OCI-LY1 (cell line): Measurements from ENCODE around the gene SLIT3.

Source experiments
- H2AFZ ChIP-seq: fragments of 200-600 bp; sonication (generic), shearing (Covaris generic); 2 replicates; pipeline ENCODE4 v1.6.0; 2014; ENCODE audit warnings: antibody characterized with exemption, mild to moderate bottlenecking, low read length
- H3F3A ChIP-seq: fragments of 200-600 bp; sonication (generic), shearing (Covaris generic); 2 replicates; pipeline ENCODE4 v1.6.0; 2014; ENCODE audit warnings: mild to moderate bottlenecking, antibody characterized with exemption, low read length, moderate library complexity; ENCODE audit not compliant: insufficient read depth
- H3K27ac ChIP-seq: fragments of 200-600 bp; sonication (generic); 2 replicates; pipeline ENCODE4 v1.5.1; 2014; ENCODE audit warnings: low read length, mixed run types, mild to moderate bottlenecking, low read depth; ENCODE audit not compliant: poor library complexity, severe bottlenecking
- H3K27me3 ChIP-seq: fragments of 200-600 bp; sonication (generic); 2 replicates; pipeline ENCODE4 v1.6.0; 2014; ENCODE audit warnings: antibody characterized with exemption, mild to moderate bottlenecking, low read length, moderate library complexity; ENCODE audit not compliant: insufficient read depth
- H3K36me3 ChIP-seq: fragments of 200-600 bp; sonication (generic); 2 replicates; pipeline ENCODE4 v1.6.1; 2014; ENCODE audit warnings: mild to moderate bottlenecking, antibody characterized with exemption, low read length, moderate library complexity, mixed read lengths; ENCODE audit not compliant: insufficient read depth
- H3K4me1 ChIP-seq: fragments of 200-600 bp; sonication (generic); 2 replicates; pipeline ENCODE4 v1.5.1; 2014; ENCODE audit warnings: mild to moderate bottlenecking, low read length, moderate library complexity; ENCODE audit not compliant: insufficient read depth, severe bottlenecking
- H3K4me2 ChIP-seq: fragments of 200-600 bp; sonication (generic), shearing (Covaris generic); 2 replicates; pipeline ENCODE4 v1.6.1; 2014; ENCODE audit warnings: low read length
- H3K4me3 ChIP-seq: fragments of 200-600 bp; sonication (generic); 2 replicates; pipeline ENCODE4 v1.5.1; 2014; ENCODE audit warnings: low read length, low read depth, mild to moderate bottlenecking, mixed read lengths; ENCODE audit not compliant: poor library complexity, severe bottlenecking
- H3K79me2 ChIP-seq: fragments of 200-600 bp; shearing (Covaris generic); 2 replicates; pipeline ENCODE4 v1.6.1; 2016; ENCODE audit warnings: mixed run types, low read length, mixed read lengths; ENCODE audit not compliant: insufficient read depth
- H3K9ac ChIP-seq: fragments of 200-600 bp; sonication (generic), shearing (Covaris generic); 2 replicates; pipeline ENCODE4 v1.6.1; 2014; ENCODE audit warnings: mild to moderate bottlenecking, low read length, mixed read lengths
- H3K9me2 ChIP-seq: fragments of 200-600 bp; sonication (generic), shearing (Covaris generic); 2 replicates; pipeline ENCODE4 v1.6.1; 2014; ENCODE audit warnings: low read depth, mild to moderate bottlenecking, low read length, mixed read lengths
- H3K9me3 ChIP-seq: fragments of 200-600 bp; shearing (Covaris generic); 2 replicates; pipeline ENCODE4 v1.6.1; 2014; ENCODE audit warnings: low read length, mixed read lengths
- H4K20me1 ChIP-seq: fragments of 200-600 bp; sonication (generic), shearing (Covaris generic); 2 replicates; pipeline ENCODE4 v1.6.0; 2016; ENCODE audit warnings: mild to moderate bottlenecking, low read length; ENCODE audit not compliant: insufficient read depth
- EZH2 ChIP-seq: fragments of 200-600 bp; sonication (generic), shearing (Covaris generic); IDR thresholded peaks from 2 replicates; pipeline ENCODE4 v1.8.0; 2017; ENCODE audit warnings: borderline replicate concordance, mixed run types, mild to moderate bottlenecking, antibody characterized with exemption, low read length, moderate library complexity, mixed read lengths
- TF ChIP-seq, protein P1 (sequence below): fragments of 200-600 bp; sonication (generic), shearing (Covaris generic); IDR thresholded peaks from 2 replicates; pipeline ENCODE4 v1.5.1; 2017; ENCODE audit warnings: mild to moderate bottlenecking, antibody characterized with exemption, low read length, moderate library complexity, mixed read lengths

Gene SLIT3

DNA sequence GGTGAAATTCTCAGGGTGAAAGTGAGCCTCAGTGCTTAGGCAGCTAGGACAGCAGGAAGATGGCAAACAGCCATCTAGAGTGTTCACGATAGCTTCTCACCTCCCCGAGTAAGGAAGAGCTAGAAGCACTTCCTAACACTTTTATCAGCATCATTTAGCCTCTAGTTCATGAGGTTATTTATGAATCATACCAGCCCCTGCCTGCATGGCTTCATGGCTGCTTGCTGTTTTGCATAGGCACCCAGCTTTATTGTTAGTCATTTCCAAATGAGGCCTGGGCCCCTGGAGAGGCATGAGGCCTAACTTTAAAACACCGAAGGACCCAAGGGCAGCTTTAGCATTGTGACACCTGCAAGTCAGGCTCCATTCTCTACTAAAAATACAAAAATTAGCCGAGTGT lies 586.9 kb downstream of the SLIT3 start:
- no peak overlapping the region for H3K27ac ChIP-seq
- no peaks in the 10 kb centered on the region for H3K36me3 ChIP-seq
- no peaks in the 10 kb centered on the region for H3K79me2 ChIP-seq
- no peak overlapping the region for H3K4me2 ChIP-seq
- no peaks in the 10 kb centered on the region for H3K9me2 ChIP-seq
- H4K20me1 ChIP-seq = no peaks in the 10 kb centered on the region
- H3K9me3 ChIP-seq = no peaks in the 10 kb centered on the region
- H3K4me1 ChIP-seq = no peaks in the 10 kb centered on the region
- no peaks in the 10 kb centered on the region for H3F3A ChIP-seq
- H3K9ac ChIP-seq = no peak overlapping the region
- no peak overlapping the region for H2AFZ ChIP-seq
- TF ChIP-seq, protein P1, sequence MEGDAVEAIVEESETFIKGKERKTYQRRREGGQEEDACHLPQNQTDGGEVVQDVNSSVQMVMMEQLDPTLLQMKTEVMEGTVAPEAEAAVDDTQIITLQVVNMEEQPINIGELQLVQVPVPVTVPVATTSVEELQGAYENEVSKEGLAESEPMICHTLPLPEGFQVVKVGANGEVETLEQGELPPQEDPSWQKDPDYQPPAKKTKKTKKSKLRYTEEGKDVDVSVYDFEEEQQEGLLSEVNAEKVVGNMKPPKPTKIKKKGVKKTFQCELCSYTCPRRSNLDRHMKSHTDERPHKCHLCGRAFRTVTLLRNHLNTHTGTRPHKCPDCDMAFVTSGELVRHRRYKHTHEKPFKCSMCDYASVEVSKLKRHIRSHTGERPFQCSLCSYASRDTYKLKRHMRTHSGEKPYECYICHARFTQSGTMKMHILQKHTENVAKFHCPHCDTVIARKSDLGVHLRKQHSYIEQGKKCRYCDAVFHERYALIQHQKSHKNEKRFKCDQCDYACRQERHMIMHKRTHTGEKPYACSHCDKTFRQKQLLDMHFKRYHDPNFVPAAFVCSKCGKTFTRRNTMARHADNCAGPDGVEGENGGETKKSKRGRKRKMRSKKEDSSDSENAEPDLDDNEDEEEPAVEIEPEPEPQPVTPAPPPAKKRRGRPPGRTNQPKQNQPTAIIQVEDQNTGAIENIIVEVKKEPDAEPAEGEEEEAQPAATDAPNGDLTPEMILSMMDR = no peak
- TF ChIP-seq EZH2 = no peak
- no peak overlapping the region for H3K4me3 ChIP-seq
- H3K27me3 ChIP-seq = no peaks in the 10 kb centered on the region

DNA sequence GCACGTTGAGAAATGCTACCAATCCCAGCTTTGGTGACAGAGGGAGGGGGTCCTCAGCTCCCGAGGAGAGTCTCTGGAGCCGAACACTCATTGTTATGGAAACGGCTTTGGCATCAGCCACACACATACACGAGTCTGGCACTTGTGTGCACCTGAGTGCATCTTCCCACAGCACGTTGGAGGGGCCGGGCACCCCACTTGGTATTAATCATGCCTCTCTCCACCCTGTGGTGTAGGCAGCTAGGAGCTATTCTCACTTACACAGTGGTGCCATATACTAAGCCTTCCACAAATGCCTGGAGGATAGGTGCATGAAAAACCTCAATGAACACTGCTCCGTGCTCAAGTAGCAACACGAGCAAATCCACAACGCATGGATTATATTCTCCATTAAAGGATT lies 587.9 kb downstream of the SLIT3 start:
- Histone ChIP-seq H3K27ac (no peak overlapping the region), H3K36me3 (no peaks in the 10 kb centered on the region), H3K4me2 (no peak overlapping the region), H2AFZ (no peak overlapping the region), H3K4me1 (no peaks in the 10 kb centered on the region), H4K20me1 (no peaks in the 10 kb centered on the region), H3K27me3 (no peaks in the 10 kb centered on the region), H3K9ac (no peak overlapping the region), H3K9me2 (no peaks in the 10 kb centered on the region), H3F3A (no peaks in the 10 kb centered on the region), H3K9me3 (no peaks in the 10 kb centered on the region), H3K79me2 (no peaks in the 10 kb centered on the region), H3K4me3 (no peak overlapping the region)
- TF ChIP-seq, protein P1 = no peak
- no peak for TF ChIP-seq EZH2

DNA sequence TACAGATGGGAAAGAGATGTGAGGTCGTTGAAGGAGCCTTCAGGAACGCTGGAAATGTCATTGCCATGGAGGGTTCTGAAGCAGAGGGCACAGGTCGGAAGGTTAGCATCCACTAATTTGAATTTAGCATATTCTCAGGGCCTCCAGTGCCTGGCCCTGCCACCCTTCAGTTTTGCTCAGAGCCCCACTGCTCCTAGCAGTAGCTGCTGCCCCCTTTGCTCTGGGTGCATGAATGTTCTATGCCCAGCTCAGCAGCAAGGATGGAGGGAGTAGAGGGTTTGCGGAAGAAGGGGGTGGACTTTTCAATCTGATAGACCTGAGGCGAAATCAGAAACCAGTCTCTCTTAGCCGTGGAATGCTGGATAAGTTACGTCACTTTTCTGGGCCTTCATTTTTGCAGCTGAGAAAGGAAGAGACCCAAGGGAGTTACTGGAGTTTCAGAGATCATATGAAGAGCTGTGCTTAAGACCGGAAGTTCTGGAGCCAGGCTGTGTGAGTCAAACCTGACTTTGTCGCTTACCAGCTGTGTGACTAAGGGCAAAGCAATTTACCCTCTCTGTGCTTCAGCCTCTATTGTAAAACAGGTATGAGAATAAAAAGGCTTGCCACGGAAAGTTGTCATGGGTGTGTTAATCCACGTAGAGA lies 588.5 kb downstream of the SLIT3 start:
- Histone ChIP-seq H3K27ac (no peak overlapping the region), H3K9me3 (no peaks in the 10 kb centered on the region), H4K20me1 (no peaks in the 10 kb centered on the region), H3K27me3 (no peaks in the 10 kb centered on the region), H3K36me3 (no peaks in the 10 kb centered on the region), H3K4me3 (no peak overlapping the region), H3K79me2 (no peaks in the 10 kb centered on the region), H3K9ac (no peak overlapping the region), H2AFZ (no peak overlapping the region), H3K4me1 (no peaks in the 10 kb centered on the region), H3K9me2 (no peaks in the 10 kb centered on the region), H3K4me2 (no peak overlapping the region), H3F3A (no peaks in the 10 kb centered on the region)
- TF ChIP-seq EZH2 = no peak
- TF ChIP-seq, protein P1 = no peak
